K562 (cell line): ENCODE measurements around the gene ZNF628. TPM values are rescaled to one million over a fixed set of nuclear protein-coding genes. Genes with fewer than 3 reads are reported as not detected.

ENCODE experiments used
- ATAC-seq: fragments of 200-7000 bp; cut with Tn5 transposase; 3 replicates; pipeline ENCODE4 v1.9.1; 2020; ENCODE audit warnings: moderate library complexity
- BruUV-seq: library from RNA; stranded (reverse); fragments of 400-500 nt; replicated peaks from 2 replicates; lab custom pipeline; 2021; lab: Mats Ljungman, UMichigan
- CTCF ChIA-PET: fragments of 300-600 bp; formaldehyde crosslinking; extraction: SDS; loops from one replicate; lab custom pipeline; 2021; ENCODE audit warnings: low intra/inter-chr PET ratio; lab: Yijun Ruan, JAX
- POLR2A ChIA-PET: fragments of 300-600, 350-650 bp; sonication (Branson Sonifier 250); formaldehyde crosslinking; extraction: SDS; loops from one replicate; lab custom pipeline; 2021; ENCODE audit warnings: antibody characterized with exemption, inconsistent platforms; lab: Yijun Ruan, JAX
- DNase-seq, 4 experiments: peaks; one replicate each; pipeline versions ENCODE4 v3.0.0 to v3.0.0-alpha.2; 2011 to 2018; ENCODE audit warnings: low spot score in 3 of 4, mixed read lengths in 3 of 4; ENCODE audit errors: extremely low read depth in 1 of 4
- FAIRE-seq: peaks from 2 replicates; lab custom pipeline; 2011; peaks lifted over from hg19 to GRCh38; lab: Jason Lieb, UNC
- H2AFZ ChIP-seq: 2 replicates; pipeline ENCODE4 v1.6.0; 2011; ENCODE audit warnings: low read depth, low read length, control low read depth, inconsistent platforms
- H3K27ac ChIP-seq: fragments of 200-600 bp; 3 replicates; pipeline ENCODE4 v1.8.0; 2011; ENCODE audit warnings: low read depth, mild to moderate bottlenecking, control low read depth, inconsistent platforms, low read length, moderate library complexity, mixed read lengths; ENCODE audit errors: extremely low read depth
- H3K27me3 ChIP-seq, 2 experiments: fragments of 300-600 bp in 1 of 2; 2 replicates in 1 of 2; 3 replicates in 1 of 2; pipeline versions ENCODE4 v1.6.0 to v1.8.0; 2011; ENCODE audit warnings: inconsistent platforms in 2 of 2, low read length in 2 of 2, mild to moderate bottlenecking in 1 of 2, mixed read lengths in 1 of 2, moderate library complexity in 1 of 2; ENCODE audit not compliant: control insufficient read depth in 2 of 2, insufficient read depth in 2 of 2
- H3K36me3 ChIP-seq: fragments of 300-600 bp; 3 replicates; pipeline ENCODE4 v1.8.0; 2011; ENCODE audit warnings: mild to moderate bottlenecking, low read length, inconsistent platforms; ENCODE audit not compliant: control insufficient read depth, insufficient read depth
- H3K4me1 ChIP-seq, 2 experiments: fragments of 200-600 bp in 1 of 2; replicated peaks in 1 of 2; 2 replicates in 1 of 2; 3 replicates in 1 of 2; pipeline versions ENCODE4 v1.5.1 to v1.8.0; 2011; ENCODE audit warnings: inconsistent platforms in 2 of 2, low read length in 2 of 2, mild to moderate bottlenecking in 1 of 2, mixed read lengths in 1 of 2, moderate library complexity in 1 of 2; ENCODE audit not compliant: control insufficient read depth in 2 of 2, insufficient read depth in 2 of 2
- H3K4me2 ChIP-seq: 2 replicates; pipeline ENCODE4 v1.6.1; 2011; ENCODE audit warnings: low read length, control low read depth, inconsistent platforms, mixed read lengths; ENCODE audit not compliant: insufficient read depth
- H3K4me3 ChIP-seq: fragments of 200-600 bp; sonication (generic), shearing (Covaris generic); 2 replicates; pipeline ENCODE4 v1.5.1; 2016; ENCODE audit warnings: control low read depth, inconsistent platforms
- H3K79me2 ChIP-seq: fragments of 200-600 bp; 3 replicates; pipeline ENCODE4 v1.8.0; 2011; ENCODE audit warnings: low read length, inconsistent platforms; ENCODE audit not compliant: control insufficient read depth, insufficient read depth
- H3K9ac ChIP-seq, 2 experiments: 2 replicates each; pipeline versions ENCODE4 v1.6.0 to v1.6.1; 2011; ENCODE audit warnings: low read depth in 2 of 2, low read length in 2 of 2, control low read depth in 1 of 2, inconsistent platforms in 1 of 2, mild to moderate bottlenecking in 1 of 2, mixed read lengths in 1 of 2; ENCODE audit not compliant: insufficient read depth in 1 of 2
- H3K9me1 ChIP-seq: one replicate; pipeline ENCODE4 v1.6.0; 2011; ENCODE audit warnings: inconsistent platforms, mild to moderate bottlenecking, low read length, moderate library complexity; ENCODE audit not compliant: control insufficient read depth, insufficient read depth
- H3K9me3 ChIP-seq: replicated peaks from 2 replicates; pipeline ENCODE4 v1.5.1; 2011; ENCODE audit warnings: low read depth, low read length, inconsistent platforms; ENCODE audit not compliant: control insufficient read depth, insufficient read depth
- H4K20me1 ChIP-seq: replicated peaks from 2 replicates; pipeline ENCODE4 v1.6.1; 2011; ENCODE audit warnings: low read length, inconsistent platforms, mixed read lengths; ENCODE audit not compliant: control insufficient read depth, insufficient read depth
- FOS ChIP-seq: IDR thresholded peaks from 3 replicates; pipeline ENCODE4 v1.6.1; 2011; ENCODE audit not compliant: insufficient read length; ENCODE audit errors: extremely low read depth
- GTF2E2 ChIP-seq: fragments of 200-800 bp; sonication (Bioruptor generic); IDR thresholded peaks from 2 replicates; pipeline ENCODE4 v1.6.1; 2016; ENCODE audit warnings: missing genetic modification characterization, missing compliant biosample characterization
- PURB ChIP-seq: sonication (generic); formaldehyde crosslinking; IDR thresholded peaks from 2 replicates; pipeline ENCODE4 v1.9.0; 2021; ENCODE audit warnings: low read depth, mild to moderate bottlenecking, missing genetic modification reagents
- SAFB ChIP-seq: fragments of 200-400 bp; formaldehyde crosslinking; IDR thresholded peaks from 2 replicates; pipeline ENCODE4 v1.6.1; 2017; ENCODE audit warnings: low read depth, low read length, borderline replicate concordance
- ZFP1 ChIP-seq: fragments of 450-650 bp; formaldehyde crosslinking; IDR thresholded peaks from 2 replicates; pipeline ENCODE4 v1.4.0; 2020; ENCODE audit warnings: mild to moderate bottlenecking, mixed read lengths
- ZFP30 ChIP-seq: fragments of 250-450 bp; sonication (Bioruptor Pico); IDR thresholded peaks from 2 replicates; pipeline ENCODE4 v1.8.0; 2022; ENCODE audit warnings: moderate library complexity, mild to moderate bottlenecking, inconsistent platforms, borderline replicate concordance
- ZNF77 ChIP-seq: fragments of 250-450 bp; sonication (Bioruptor Pico); IDR thresholded peaks from 2 replicates; pipeline ENCODE4 v1.5.0; 2020
- WGBS: fragments of 100-300 bp; shearing (Covaris generic); methylation state at CpG from one replicate; pipeline ENCODE4 v1.1.6; 2016; ENCODE audit warnings: low coverage, mixed read lengths; ENCODE audit not compliant: insufficient coverage; ENCODE audit errors: missing lambda C conversion rate; 5-methylcytosine and 5-hydroxymethylcytosine counted together
- in situ Hi-C: fragments of 300-500 bp; cut with MboI; formaldehyde crosslinking; loops from 4 replicates; pipeline ENCODE4 v1.15.0; 2018; ENCODE audit warnings: inconsistent platforms, mixed read lengths
- intact Hi-C: fragments of 100-400 bp; cut with micrococcal nuclease; formaldehyde crosslinking; loops from 2 replicates; pipeline ENCODE4 v1.14.2; 2022
- polyA plus RNA-seq, 8 experiments: library from polyadenylated mRNA; depleted of rRNA in 4 of 8; stranded (reverse) in 5 of 8; unstranded in 3 of 8; fragments of >200 nt; fragmentation: Nextera tagmentation in 2 of 8; fragmentation: Illumina TruSeq in 1 of 8; extraction: Ambion mirVana in 2 of 8; extraction: Trizol in 1 of 8; gene quantifications; 2 replicates each; pipeline versions ENCODE4 v1.2.1 to v1.2.3, GENCODE V29; 2011 to 2014; ENCODE audit warnings: inconsistent platforms in 1 of 8, missing spikeins in 1 of 8
- total RNA-seq, 7 experiments: library from RNA; depleted of rRNA in 6 of 7; stranded (reverse); fragments of >200 nt in 6 of 7; fragmentation: Illumina TruSeq in 2 of 7; extraction: Trizol in 2 of 7; gene quantifications; 2 replicates each; pipeline versions ENCODE4 v1.2.1 to v1.2.3, GENCODE V29; 2011 to 2021; ENCODE audit warnings: low replicate concordance in 1 of 7
- TF ChIP-seq, protein P1 (sequence below): sonication (generic); formaldehyde crosslinking; IDR thresholded peaks from 2 replicates; pipeline ENCODE4 v1.8.0; 2022; ENCODE audit warnings: missing genetic modification reagents, mild to moderate bottlenecking, borderline replicate concordance
- TF ChIP-seq, protein P2 (sequence below): fragments of 450-650 bp; IDR thresholded peaks from 2 replicates; pipeline ENCODE4 v1.6.1; 2016; ENCODE audit warnings: mild to moderate bottlenecking

The ZNF628 gene
- total and polyA plus RNA-seq, 9 of the 15 experiments (the other 6 are each of a cell fraction or from before 2014, with no cell fraction given) = 0.13 to 13.6 (median 2.2) TPM; not detected in 3

DNA sequence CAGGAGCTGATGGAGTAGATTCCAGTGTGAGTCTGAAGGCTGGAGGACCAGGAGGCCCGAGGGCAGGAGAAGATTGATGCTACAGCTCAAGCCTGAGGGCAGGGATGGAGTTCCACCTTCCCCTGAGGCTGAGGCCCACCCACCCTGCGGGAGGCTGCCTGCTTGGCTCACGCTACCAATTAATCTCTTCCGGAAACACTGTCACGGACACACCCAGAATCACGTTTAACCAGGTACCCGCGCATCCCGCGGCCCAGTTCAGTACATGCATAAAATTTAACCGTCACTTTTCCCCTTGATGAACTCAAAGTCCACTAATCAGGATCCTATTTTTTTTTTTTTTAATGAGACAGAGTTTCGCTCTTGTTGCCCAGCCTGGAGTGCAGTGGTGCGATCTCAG lies 5.2 kb upstream of the ZNF628 start:
- WGBS = 65% methylated on average over 13 of the region's 13 CpGs

More for the DNA sequence above, 5.2 kb upstream of the ZNF628 start:
- Histone ChIP-seq H2AFZ (no peak overlapping the region), H3K36me3 (no peaks in the 10 kb centered on the region; the same call in 2 of the 3 replicates), H3K9me1 (no peaks in the 10 kb centered on the region), H3K79me2 (no peaks in the 10 kb centered on the region), H4K20me1 (no peaks in the 10 kb centered on the region), H3K9ac (0 out of 4 replicates have a peak overlapping the region, but pooled peaks of 1 of the 2 experiments have one; percentile 10), H3K4me1 (peaks cover 35 to 49% of the 10 kb centered on the region in 2 experiments), H3K27ac (no peak overlapping the region), H3K4me2 (no peak overlapping the region), H3K27me3 (no peaks in the 10 kb centered on the region), H3K9me3 (no peaks in the 10 kb centered on the region), H3K4me3 (no peak overlapping the region)
- ATAC-seq = no peak
- no peak for DNase-seq
- no peak for FAIRE-seq
- intact Hi-C loops (no loop called here), in situ Hi-C loops (no loop called here)
- ChIA-PET CTCF (no interaction called here), POLR2A (interaction anchor here (0.6 kb wide), 1 partner anchor 38 kb away, joined by 3 read pairs; no protein-coding TSS in a partner anchor)
- no peak for TF ChIP-seq ZFP1 (CRISPR knock-in tag)
- TF ChIP-seq, protein P1, sequence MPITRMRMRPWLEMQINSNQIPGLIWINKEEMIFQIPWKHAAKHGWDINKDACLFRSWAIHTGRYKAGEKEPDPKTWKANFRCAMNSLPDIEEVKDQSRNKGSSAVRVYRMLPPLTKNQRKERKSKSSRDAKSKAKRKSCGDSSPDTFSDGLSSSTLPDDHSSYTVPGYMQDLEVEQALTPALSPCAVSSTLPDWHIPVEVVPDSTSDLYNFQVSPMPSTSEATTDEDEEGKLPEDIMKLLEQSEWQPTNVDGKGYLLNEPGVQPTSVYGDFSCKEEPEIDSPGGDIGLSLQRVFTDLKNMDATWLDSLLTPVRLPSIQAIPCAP (CRISPR knock-in tag) = no peak
- TF ChIP-seq GTF2E2 (tag) = no peak
- no peak for TF ChIP-seq ZNF77 (CRISPR knock-in tag)
- no peak for TF ChIP-seq FOS
- TF ChIP-seq, protein P2, sequence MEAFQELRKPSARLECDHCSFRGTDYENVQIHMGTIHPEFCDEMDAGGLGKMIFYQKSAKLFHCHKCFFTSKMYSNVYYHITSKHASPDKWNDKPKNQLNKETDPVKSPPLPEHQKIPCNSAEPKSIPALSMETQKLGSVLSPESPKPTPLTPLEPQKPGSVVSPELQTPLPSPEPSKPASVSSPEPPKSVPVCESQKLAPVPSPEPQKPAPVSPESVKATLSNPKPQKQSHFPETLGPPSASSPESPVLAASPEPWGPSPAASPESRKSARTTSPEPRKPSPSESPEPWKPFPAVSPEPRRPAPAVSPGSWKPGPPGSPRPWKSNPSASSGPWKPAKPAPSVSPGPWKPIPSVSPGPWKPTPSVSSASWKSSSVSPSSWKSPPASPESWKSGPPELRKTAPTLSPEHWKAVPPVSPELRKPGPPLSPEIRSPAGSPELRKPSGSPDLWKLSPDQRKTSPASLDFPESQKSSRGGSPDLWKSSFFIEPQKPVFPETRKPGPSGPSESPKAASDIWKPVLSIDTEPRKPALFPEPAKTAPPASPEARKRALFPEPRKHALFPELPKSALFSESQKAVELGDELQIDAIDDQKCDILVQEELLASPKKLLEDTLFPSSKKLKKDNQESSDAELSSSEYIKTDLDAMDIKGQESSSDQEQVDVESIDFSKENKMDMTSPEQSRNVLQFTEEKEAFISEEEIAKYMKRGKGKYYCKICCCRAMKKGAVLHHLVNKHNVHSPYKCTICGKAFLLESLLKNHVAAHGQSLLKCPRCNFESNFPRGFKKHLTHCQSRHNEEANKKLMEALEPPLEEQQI = no peak
- TF ChIP-seq ZFP30 (CRISPR knock-in tag) = no peak
- TF ChIP-seq SAFB = no peak
- no peak for TF ChIP-seq PURB
- no TSS peak for BruUV-seq
